Kidney epithelial cell (primary cell): ENCODE data around the gene ISOC2. TPM values are rescaled to one million over a fixed set of nuclear protein-coding genes. Genes with fewer than 3 reads are reported as not detected.

Experiments
- DNase-seq: peaks from one replicate; pipeline ENCODE4 v3.0.0-alpha.2; 2010; ENCODE audit warnings: low read depth
- H3K27me3 ChIP-seq: 2 replicates; pipeline ENCODE4 v1.6.0; 2011; ENCODE audit warnings: low read length; ENCODE audit not compliant: control insufficient read depth, insufficient read depth
- H3K36me3 ChIP-seq: 2 replicates; pipeline ENCODE4 v1.5.1; 2011; ENCODE audit warnings: low read length; ENCODE audit not compliant: control insufficient read depth, insufficient read depth
- H3K4me3 ChIP-seq: 2 replicates; pipeline ENCODE4 v1.5.1; 2011; ENCODE audit warnings: low read depth, mild to moderate bottlenecking, control low read depth, low read length
- total RNA-seq: library from RNA; depleted of rRNA; stranded (reverse); fragments of >200 nt; gene quantifications from 2 replicates; pipeline ENCODE4 v1.2.3, GENCODE V29; 2015
- TF ChIP-seq, protein P1 (sequence below): IDR thresholded peaks from 2 replicates; pipeline ENCODE4 v1.5.1; 2011; ENCODE audit warnings: mild to moderate bottlenecking, moderate library complexity, low read length, control low read depth, inconsistent platforms; ENCODE audit not compliant: insufficient read depth, poor library complexity, severe bottlenecking

The ISOC2 gene
- total RNA-seq, 1 donor from 2014 or later = 49.8 TPM

DNA sequence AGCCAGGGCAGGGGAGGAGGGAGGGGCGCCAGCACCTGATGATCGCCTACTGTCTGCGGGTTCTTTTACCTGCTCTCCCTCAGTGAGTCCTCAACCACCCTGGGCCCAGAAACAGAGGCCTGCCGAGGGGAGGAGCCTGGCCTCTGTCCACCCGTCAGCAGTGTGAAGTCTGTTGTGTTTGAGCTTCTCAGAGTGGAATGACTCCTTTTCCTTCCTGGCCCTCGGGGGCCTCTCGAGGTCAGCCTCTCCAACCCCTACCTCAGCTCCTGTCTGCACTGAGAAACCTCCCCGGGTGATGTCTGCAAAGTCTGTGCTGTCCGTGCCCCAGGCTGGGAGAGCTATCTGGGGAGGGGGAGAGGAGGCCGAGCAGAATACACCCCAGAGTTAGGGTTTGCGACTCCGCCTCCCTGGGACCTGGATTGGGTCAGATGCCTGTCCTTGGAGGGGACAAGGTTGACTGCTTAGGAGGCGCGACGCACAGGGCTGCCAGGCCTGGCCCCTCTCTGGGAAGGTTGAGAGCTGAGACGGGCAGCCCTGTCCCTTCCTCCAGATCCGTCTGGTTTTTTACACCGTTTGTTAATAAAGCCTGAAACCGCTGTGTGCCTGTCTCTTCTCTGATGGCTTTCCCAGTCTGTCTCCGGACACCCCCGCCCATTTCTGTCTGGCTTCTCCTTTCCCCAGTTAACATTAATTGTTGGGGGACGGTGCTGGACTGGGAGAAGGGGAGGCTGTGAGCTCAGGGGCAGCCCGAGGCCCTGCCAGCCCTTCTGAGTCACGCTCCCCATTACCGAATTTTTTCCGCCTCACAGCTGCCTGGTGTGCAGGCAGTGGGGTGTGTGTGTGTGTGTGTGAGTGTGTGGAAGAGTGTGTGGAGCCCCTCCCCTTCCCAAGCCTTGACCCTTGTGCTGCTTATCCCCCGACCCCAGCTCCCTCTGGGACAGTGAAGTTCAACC is 25.8 kb upstream of the ISOC2 start:
- no peaks in the 10 kb centered on the region for H3K27me3 ChIP-seq
- peaks cover 1% of the 10 kb centered on the region for H3K36me3 ChIP-seq
- peak; percentile 85 for DNase-seq
- no peak overlapping the region for H3K4me3 ChIP-seq
- TF ChIP-seq, protein P1, sequence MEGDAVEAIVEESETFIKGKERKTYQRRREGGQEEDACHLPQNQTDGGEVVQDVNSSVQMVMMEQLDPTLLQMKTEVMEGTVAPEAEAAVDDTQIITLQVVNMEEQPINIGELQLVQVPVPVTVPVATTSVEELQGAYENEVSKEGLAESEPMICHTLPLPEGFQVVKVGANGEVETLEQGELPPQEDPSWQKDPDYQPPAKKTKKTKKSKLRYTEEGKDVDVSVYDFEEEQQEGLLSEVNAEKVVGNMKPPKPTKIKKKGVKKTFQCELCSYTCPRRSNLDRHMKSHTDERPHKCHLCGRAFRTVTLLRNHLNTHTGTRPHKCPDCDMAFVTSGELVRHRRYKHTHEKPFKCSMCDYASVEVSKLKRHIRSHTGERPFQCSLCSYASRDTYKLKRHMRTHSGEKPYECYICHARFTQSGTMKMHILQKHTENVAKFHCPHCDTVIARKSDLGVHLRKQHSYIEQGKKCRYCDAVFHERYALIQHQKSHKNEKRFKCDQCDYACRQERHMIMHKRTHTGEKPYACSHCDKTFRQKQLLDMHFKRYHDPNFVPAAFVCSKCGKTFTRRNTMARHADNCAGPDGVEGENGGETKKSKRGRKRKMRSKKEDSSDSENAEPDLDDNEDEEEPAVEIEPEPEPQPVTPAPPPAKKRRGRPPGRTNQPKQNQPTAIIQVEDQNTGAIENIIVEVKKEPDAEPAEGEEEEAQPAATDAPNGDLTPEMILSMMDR = no peak

DNA sequence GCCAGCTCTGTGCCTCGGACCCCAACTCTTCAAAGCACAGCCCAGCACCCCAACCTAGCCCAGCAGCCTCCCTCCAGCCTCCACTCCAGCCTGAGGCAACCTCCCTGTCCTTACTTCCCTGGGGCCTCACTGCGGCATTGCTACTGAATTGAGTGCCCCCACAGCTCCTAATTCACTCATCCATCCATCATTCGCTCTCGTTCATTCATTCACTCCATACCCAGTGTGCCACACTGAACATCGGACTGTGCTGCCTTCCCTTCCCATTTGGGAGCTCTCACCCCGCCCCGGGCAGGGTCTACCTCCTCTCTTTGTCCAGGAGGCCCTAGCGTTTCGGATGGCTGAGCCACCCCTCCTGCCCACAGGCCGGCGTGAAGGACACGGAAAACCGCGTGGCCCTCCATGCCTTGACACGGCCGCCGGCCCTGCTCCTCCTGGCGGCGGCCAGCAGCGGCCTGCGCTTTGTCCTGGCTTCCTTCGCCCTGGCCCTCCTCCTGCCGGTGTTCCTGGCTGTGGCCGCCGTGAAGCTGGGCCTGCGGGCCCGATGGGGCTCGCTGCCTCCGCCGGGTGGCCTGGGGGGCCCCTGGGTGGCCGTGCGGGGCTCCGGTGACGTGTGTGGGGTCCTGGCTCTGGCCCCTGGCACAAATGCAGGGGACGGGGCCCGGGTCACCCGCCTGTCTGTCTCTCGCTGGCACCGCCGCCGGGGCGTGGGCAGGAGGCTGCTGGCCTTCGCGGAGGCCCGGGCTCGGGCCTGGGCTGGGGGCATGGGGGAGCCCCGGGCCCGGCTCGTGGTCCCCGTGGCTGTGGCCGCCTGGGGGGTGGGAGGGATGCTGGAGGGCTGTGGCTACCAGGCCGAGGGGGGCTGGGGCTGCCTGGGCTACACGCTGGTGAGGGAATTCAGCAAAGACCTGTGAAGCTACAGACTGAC is 24.9 kb upstream of the ISOC2 start:
- peak overlapping the region; percentile 79 for H3K4me3 ChIP-seq
- TF ChIP-seq, protein P1 = peak; percentile 34
- no peak for DNase-seq
- H3K36me3 ChIP-seq = peaks cover 1% of the 10 kb centered on the region
- H3K27me3 ChIP-seq = no peaks in the 10 kb centered on the region

DNA sequence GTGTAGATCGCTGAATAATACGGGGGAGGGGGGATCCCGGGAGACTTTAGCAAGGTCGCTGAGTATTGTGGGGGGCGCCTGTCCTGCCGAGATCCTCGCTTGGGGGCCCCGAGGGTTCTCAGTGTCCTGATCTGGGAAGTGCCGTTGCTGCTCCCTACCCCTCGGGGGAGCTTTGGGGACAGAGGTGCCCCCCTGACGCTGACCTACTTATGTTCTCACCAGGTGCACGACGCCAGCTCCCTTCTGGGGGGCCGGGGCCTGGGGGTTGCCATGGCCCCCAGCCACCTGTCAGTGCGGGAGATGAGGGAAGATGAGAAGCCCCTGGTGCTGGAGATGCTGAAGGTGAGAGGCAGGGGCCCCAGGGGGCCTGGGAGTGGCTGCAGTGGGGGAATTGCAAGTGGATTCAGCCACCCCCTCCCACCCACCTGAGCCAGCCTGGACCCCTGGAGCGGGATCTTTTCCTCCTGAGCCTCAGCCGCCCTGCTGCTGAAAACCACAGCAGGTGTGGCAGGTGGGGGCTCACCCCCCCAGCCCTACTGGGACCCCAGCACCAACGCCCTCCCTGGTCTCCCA is 24.1 kb upstream of the ISOC2 start:
- peaks cover 1% of the 10 kb centered on the region for H3K36me3 ChIP-seq
- DNase-seq = no peak
- no peaks in the 10 kb centered on the region for H3K27me3 ChIP-seq
- TF ChIP-seq, protein P1 = no peak
- peak overlapping the region; percentile 79 for H3K4me3 ChIP-seq

DNA sequence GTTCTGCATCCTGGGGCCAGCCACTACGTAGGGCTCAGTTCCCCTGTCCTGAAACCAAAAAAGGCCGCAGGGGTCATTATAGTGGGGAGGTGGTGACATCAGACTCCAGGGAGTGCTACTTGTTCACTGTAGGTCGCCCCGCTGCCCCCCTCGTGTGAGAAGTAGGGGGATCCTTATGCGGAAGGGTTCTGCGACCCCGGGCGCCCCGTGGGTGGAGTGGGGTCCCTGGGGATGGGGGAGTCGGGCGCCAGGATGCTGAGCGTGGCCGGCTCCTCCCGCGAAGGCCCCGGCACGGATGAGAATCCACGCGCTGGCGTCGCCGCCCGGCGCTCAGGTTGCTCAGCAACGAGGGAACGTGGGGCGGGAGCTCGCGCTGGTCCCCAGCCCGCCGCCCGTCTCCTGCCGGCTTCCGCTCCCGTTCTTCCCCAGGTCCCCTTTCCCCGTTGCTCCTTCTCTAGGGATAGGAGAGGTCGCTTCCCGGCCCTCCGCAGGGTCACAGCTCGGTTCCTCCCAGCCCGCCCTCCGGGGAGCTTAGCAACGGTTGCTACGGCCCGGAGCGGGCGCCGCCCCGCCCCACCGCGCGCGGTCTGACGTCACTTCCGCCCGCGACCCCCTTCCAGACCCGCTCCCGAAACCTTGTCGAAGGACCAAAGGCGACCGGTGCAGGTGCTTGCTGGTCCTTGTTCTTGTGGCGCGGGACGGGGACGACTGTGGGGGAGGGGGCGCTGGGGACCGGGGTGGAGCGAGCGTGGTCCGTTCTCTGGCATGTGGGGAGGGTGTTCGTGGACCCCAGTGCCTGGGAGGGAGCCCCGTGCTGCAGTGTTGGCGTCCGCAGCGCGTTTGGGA is 23.4 kb upstream of the ISOC2 start, which contains the start of gene NAT14:
Gene NAT14 (plus strand): TSS at position 596 of the 846 bp plus-strand sequence. CDS start 521 bp downstream, outside the sequence.
- Histone ChIP-seq H3K36me3 (peaks cover 1% of the 10 kb centered on the region), H3K4me3 (peak within 1 kb of the TSS; percentile 79), H3K27me3 (no peaks in the 10 kb centered on the region)
- TF ChIP-seq, protein P1 = no peak
- DNase-seq = no peak
